Measurements from ENCODE around the gene GNAI3. TPM values are rescaled to one million over a fixed set of nuclear protein-coding genes. Genes with fewer than 3 reads are reported as not detected.

GNAI3 gene
- total RNA-seq, 2 experiments from 2014 or later = 3.8 to 6.1 TPM

DNA sequence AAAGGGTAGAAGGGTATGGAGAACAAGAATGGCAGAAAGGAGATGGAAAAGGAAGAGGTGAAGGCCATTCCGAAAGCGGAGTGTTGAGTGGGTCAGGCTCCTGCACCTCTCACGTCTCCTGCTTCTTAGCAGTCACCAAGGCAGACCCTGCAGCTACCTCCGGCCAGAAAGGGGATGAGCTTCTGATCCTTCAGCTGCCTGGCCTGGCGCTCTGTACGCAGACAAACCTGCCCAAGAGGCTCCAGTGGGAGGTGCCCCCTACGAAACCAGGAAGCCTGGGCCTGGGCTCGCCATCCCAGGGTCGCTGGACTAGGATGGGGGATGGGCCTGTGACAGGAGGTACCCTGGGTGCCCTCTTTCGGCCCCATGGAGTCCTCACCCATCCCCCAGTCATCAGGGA is 5.8 kb upstream of the GNAI3 start:
- Histone ChIP-seq H2AFZ (ENCODE audit: low read length) (no peak overlapping the region), H3K9me2 (ENCODE audit: insufficient read depth, low read length) (no peaks in the 10 kb centered on the region), H4K20me1 (ENCODE audit: insufficient read depth, low read length) (no peaks in the 10 kb centered on the region), H3K27ac (ENCODE audit: low read depth, low read length, poor library complexity, severe bottlenecking) (no peak overlapping the region), H3K4me1 (ENCODE audit: insufficient read depth, low read length, poor library complexity, severe bottlenecking) (peaks cover 13% of the 10 kb centered on the region), H3K4me3 (ENCODE audit: low read depth, low read length, poor library complexity, severe bottlenecking) (no peak overlapping the region), H3K9me3 (ENCODE audit: low read length) (no peaks in the 10 kb centered on the region), H3K79me2 (ENCODE audit: insufficient read depth, low read depth, low read length) (peaks cover 11% of the 10 kb centered on the region; the same call in 1 of the 2 replicates), H3K4me2 (ENCODE audit: low read length) (no peak overlapping the region), H3K36me3 (ENCODE audit: insufficient read depth, low read length) (no peaks in the 10 kb centered on the region)
- intact Hi-C loops (cut with micrococcal nuclease; ENCODE audit: unreplicated experiment) = no loop called here
- ChIA-PET POLR2A (no interaction called here), CTCF (ENCODE audit: unreplicated experiment) (interaction anchor here (1.2 kb wide), 1 partner anchor 98 kb away, joined by 4 read pairs; no protein-coding TSS in a partner anchor)
- DNase-seq (ENCODE audit: low spot score) = no peak
- no TSS peak for BruUV-seq (replicated peaks)
- TF ChIP-seq CTCF (conservative IDR thresholded peaks at IDR 0.05; ENCODE audit: low read length) (no peak), EZH2phosphoT487 (IDR thresholded peaks at IDR 0.05; ENCODE audit: borderline replicate concordance, low read depth, low read length) (no peak)

DNA sequence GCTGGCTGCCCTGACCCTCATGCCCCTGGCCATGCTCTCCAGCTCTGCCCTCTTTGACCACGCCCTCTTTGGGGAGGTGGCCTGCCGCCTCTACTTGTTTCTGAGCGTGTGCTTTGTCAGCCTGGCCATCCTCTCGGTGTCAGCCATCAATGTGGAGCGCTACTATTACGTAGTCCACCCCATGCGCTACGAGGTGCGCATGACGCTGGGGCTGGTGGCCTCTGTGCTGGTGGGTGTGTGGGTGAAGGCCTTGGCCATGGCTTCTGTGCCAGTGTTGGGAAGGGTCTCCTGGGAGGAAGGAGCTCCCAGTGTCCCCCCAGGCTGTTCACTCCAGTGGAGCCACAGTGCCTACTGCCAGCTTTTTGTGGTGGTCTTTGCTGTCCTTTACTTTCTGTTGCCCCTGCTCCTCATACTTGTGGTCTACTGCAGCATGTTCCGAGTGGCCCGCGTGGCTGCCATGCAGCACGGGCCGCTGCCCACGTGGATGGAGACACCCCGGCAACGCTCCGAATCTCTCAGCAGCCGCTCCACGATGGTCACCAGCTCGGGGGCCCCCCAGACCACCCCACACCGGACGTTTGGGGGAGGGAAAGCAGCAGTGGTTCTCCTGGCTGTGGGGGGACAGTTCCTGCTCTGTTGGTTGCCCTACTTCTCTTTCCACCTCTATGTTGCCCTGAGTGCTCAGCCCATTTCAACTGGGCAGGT is 5.0 kb upstream of the GNAI3 start:
- peaks cover 11% of the 10 kb centered on the region; the same call in 1 of the 2 replicates for H3K79me2 ChIP-seq (ENCODE audit: insufficient read depth, low read depth, low read length)
- no peak for DNase-seq (ENCODE audit: low spot score)
- no peak overlapping the region for H3K4me2 ChIP-seq (ENCODE audit: low read length)
- no peaks in the 10 kb centered on the region for H4K20me1 ChIP-seq (ENCODE audit: insufficient read depth, low read length)
- no peak overlapping the region for H3K4me3 ChIP-seq (ENCODE audit: low read depth, low read length, poor library complexity, severe bottlenecking)
- no peak overlapping the region for H3K27ac ChIP-seq (ENCODE audit: low read depth, low read length, poor library complexity, severe bottlenecking)
- TF ChIP-seq CTCF (conservative IDR thresholded peaks at IDR 0.05; ENCODE audit: low read length) = no peak
- TF ChIP-seq EZH2phosphoT487 (IDR thresholded peaks at IDR 0.05; ENCODE audit: borderline replicate concordance, low read depth, low read length) = no peak
- no TSS peak for BruUV-seq (replicated peaks)
- no peaks in the 10 kb centered on the region for H3K9me3 ChIP-seq (ENCODE audit: low read length)
- peaks cover 13% of the 10 kb centered on the region for H3K4me1 ChIP-seq (ENCODE audit: insufficient read depth, low read length, poor library complexity, severe bottlenecking)
- ChIA-PET POLR2A (interaction anchor here (0.6 to 1.2 kb wide), 2 partner anchors 29 to 96 kb away, joined by 3 to 4 read pairs; no protein-coding TSS in a partner anchor), CTCF (ENCODE audit: unreplicated experiment) (no interaction called here)
- intact Hi-C loops (cut with micrococcal nuclease; ENCODE audit: unreplicated experiment) = no loop called here
- H3K36me3 ChIP-seq (ENCODE audit: insufficient read depth, low read length) = no peaks in the 10 kb centered on the region
- H2AFZ ChIP-seq (ENCODE audit: low read length) = no peak overlapping the region
- H3K9me2 ChIP-seq (ENCODE audit: insufficient read depth, low read length) = no peaks in the 10 kb centered on the region

Measured in OCI-LY7 (cell line).